ENCODE measurements around the gene C1QB.

Gene C1QB, protein sequence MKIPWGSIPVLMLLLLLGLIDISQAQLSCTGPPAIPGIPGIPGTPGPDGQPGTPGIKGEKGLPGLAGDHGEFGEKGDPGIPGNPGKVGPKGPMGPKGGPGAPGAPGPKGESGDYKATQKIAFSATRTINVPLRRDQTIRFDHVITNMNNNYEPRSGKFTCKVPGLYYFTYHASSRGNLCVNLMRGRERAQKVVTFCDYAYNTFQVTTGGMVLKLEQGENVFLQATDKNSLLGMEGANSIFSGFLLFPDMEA

DNA sequence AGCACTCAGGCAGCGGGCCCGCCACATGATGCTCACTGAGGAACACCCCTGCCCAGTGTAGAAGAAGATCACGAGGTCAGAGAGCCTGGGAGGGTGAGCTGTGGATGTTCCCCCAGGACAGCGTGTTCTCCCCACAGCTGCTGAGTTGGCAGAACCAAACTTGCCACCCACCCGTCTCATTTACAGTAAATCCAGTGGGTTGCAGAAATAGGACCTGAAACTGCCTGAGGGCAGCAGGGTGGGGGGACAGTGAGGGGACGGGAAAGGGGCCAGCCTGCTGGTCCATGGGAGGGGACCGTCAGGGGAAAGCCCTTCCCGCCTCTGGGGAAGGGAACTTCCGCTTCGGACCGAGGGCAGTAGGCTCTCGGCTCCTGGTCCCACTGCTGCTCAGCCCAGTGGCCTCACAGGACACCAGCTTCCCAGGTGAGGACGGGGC, at the start of gene C1QB:
Gene C1QB (plus strand): TSS at position 356 of the 436 bp plus-strand sequence. CDS start 6,227 bp downstream, outside the sequence.
- no peak for DNase-seq (ENCODE audit: low spot score)

- DNase-seq (ENCODE audit: low spot score), result no peak
Measured at GRCh38 chr1:22606161-22606560, 46.9 kb upstream of the C1QB start.

DNA sequence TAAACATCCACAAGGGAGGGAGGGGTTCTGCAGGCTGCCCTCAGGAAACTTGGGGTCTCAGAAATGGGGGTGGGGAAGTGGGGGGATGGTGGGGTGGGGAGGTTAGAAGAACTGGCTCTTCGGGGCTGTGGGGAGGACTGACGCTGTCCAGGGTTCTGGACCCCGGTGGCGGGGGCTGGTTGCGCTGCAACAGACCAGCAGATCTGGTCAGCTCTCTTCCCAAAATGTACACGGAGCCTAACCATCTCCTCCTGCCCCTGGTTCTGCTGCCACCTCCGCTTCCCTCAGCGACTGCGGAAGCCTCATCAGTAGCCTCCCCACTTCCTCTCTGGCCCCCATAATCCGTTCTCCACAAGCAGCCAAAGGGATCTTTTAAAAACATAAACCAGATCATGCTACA, 45.9 kb upstream of the C1QB start:
- DNase-seq (ENCODE audit: low spot score), result peak; percentile 40

GRCh38 chr1:22608361-22608760, 44.7 kb upstream of the C1QB start:
- DNase-seq (ENCODE audit: low spot score), result no peak

DNA sequence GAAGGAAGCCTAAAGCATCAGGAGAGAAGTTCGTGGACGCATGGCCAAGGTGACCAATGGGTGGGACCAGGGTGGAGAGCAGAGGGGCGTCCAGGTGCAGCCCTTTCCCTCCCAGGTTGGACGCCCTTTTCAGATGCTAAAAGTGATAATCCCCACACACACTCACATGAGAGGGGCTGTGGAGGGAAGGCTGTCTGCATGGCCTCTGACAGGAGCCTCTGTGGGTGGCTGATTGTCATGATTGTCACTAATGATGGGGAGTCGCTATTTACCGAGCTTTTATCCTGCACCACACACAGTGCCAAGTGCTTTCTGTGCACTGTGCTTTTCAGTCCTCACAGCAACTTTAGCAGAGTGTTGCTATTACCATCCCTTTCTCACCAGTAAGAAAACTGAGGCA, 43.7 kb upstream of the C1QB start:
- DNase-seq (ENCODE audit: low spot score), result no peak

DNA sequence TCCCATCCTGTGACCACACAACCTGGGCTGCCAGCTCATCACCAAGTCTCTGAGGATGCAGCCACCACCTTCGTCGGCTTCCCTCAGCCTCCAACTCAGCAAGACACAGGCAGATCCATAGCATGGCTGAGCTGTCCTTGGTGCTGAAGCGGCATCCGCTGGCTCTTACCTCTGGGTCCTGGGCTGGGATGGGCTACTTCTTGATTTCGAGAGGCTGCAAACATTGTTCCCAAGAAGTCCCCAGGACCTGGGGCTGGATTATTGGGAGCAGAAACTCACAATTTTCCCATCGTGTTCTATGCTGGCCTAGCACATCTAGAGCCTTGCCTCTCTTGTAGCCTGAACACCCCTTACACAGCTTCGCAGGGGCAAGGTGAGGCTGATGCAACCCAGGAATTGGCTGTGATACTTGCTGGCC, 41.5 kb upstream of the C1QB start:
- DNase-seq (ENCODE audit: low spot score), result peak; percentile 65

GRCh38 chr1:22612671-22613571, 40.1 kb upstream of the C1QB start:
- DNase-seq (ENCODE audit: low spot score), result no peak

DNA sequence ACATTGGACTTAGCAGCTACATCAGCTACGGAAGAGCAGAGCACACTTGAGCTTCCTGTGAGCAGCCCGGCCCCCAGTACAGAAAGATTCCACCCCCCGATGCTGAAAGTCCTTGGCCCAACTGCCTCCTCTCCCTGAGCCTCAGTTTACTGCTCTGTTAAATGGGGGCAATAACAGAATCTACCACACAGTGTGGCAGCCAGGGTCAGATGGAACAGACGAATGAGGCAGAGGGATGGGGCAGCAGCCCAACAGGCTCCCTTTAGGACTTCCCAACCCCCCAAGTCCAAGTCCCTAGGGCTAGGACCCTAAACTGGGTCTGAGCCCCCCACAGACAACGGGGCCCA, 39.5 kb upstream of the C1QB start:
- DNase-seq (ENCODE audit: low spot score), result no peak

- no peak for DNase-seq (ENCODE audit: low spot score)
Measured at GRCh38 chr1:22613951-22614350, 39.1 kb upstream of the C1QB start.

DNA sequence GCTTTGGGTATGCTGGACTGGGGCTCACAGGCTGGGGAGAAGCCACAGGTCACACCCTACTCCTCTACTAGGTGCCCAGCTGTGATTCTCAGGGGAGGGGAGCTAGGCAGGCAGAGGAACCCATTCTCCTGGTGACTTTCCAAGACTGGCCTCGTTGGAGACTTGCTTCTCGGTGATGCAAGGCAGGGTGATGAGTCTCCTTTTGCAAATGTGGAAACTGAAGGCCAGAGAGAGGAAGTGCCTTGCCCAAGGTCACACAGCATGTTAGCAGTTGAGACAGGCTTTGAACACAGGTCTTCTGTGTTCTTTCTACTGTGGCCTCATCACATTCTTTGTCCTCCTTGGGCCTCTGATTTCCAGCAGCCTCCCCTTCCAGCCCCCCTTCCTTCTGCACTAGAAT, 37.1 kb upstream of the C1QB start:
- DNase-seq (ENCODE audit: low spot score), result no peak

DNA sequence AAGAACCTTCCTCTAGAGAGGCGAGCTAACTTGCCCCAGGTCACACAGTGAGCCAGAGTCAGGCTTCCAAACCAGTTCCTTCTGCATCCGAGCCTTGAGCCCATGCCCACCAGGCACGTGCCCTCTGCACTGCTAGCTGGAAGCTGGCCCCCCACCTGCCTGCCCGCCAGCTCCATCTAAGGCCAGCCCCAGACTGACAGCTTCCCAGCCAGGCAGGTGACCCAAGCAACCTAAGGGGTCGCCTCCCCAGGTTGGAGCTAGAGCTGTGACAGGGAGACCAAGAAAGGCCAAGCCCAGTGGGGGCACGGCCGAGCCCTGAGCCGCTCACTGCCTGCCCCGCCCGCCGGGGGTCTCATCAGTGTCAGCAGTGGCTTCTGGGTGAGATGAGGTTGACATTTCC, 36.5 kb upstream of the C1QB start:
- DNase-seq (ENCODE audit: low spot score), result no peak

DNA sequence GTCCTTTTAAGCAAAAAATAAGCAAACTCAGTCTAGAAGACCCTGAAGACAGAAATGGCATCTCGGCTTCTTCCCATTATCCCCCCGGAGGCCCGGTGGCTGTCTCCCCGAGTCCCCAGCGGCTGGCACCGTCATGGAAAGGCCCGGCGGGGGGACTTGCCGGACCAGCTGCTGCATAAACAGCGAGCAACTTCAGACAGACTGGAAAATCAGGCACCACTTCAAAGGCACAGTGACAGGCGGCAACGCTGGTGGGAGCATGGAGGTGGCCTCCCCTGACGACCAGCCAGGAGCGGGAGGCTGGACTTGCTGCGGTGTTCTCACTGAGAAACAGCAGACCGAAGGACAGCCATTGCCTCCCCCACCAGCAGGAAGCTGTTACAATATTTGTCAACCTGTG, 35.0 kb upstream of the C1QB start:
- DNase-seq (ENCODE audit: low spot score), result no peak

DNA sequence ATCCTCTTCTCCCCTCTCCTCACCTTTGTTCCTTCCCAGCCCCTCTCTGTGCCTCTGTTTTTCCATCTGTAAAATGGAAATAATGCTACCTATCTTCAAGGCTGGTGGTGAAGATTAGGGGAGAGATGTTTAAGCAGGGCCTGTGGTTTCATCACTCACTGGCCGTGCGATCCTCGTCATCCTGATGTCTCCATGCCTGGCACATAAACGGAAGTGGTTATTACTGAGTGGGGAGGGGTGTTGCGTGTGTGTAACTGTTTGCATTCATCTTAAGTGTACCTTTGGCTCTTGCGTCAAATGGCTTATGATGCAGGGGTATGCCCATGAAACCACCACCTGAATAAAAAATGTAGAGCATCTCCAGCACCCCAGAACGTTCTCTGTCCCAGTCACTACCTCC, 33.8 kb upstream of the C1QB start:
- DNase-seq (ENCODE audit: low spot score), result no peak

DNA sequence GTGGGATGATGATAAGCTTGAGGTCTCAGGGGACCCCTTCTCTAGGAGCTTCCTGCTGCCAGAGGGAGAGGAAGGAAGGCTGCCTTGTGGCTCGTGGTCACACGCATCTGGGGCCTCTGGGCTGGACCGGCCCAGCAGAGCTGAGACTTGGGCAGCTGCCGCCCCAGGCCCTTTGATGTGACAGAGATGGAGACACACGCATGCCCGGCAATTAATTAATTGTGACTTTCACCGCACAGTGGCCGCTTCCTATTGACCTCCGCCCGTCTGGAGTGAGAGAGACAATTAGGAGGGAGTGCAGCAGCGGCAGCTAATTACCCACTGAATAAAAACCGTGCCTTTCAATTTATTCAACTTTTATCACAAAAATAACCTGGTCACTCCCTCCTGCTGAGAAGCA, 33.2 kb upstream of the C1QB start:
- DNase-seq (ENCODE audit: low spot score), result no peak

GRCh38 chr1:22621761-22622160, 31.3 kb upstream of the C1QB start:
- DNase-seq (ENCODE audit: low spot score), result no peak

GRCh38 chr1:22625262-22625925, 27.6 kb upstream of the C1QB start:
- DNase-seq (ENCODE audit: low spot score), result no peak

DNA sequence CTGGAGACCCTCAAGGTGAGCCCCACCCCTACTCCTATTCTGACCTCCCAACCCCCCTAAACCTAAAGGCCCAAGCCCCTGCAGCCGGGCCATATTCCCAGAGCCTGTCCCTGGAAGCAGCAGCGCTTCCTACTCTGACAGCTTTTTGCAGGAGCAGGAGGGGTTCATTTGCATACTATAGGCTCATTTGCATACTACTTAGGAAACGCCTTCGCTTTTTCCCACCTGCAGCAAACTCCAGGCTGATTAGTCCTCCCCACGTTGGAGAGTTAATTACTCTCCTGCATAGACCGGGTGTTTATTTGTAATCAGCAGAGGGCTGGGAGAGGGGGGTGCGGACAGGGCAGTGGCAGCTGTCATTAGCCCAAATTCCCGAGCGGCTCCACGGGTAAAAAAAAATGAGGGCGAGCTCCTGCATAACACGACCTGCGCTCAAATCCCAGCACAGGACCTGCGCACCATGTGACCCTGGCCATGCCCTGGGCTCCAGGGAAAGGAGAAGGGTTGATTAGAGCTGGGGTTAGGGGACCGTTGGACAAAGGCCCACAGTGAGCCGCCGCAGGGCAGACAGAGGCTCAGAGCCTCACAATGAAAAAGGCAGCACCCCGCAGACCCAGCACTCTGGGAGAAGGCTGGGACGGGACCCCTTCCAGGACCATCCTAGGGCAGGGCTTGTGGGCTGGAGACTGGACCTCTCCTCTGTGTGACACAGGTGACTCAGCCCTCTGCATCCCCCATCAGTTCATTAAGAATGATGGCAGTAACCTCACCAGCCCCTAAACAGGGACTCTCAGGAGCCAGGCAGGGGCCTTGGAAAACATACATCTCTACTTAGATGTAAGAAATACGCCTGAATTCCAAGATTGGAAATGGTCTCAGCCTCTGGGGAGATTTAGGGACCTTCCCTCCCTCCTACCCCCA, 26.5 kb upstream of the C1QB start:
- DNase-seq (ENCODE audit: low spot score), result no peak

- DNase-seq (ENCODE audit: low spot score), result no peak
Measured at GRCh38 chr1:22627331-22627730, 25.7 kb upstream of the C1QB start.

GRCh38 chr1:22628698-22629444, 24.2 kb upstream of the C1QB start:
- DNase-seq (ENCODE audit: low spot score), result no peak

GRCh38 chr1:22629886-22630285, 23.1 kb upstream of the C1QB start:
- DNase-seq (ENCODE audit: low spot score), result no peak

All from AG20443 (cell line).